NCI-H2029 treated with DMSO at 0.1 percent for 48 hours (cell line): ENCODE measurements around the gene UPK3BL2.
"Not testable (repeated sequence)": the region's sequence is repeated elsewhere in the genome, so short reads cannot be mapped to it uniquely, and the experiment has no call there.

Experiments used
- DNase-seq: peaks from one replicate; lab custom pipeline; 2025; lab: John Stamatoyannopoulos, UW

UPK3BL2 gene

DNA sequence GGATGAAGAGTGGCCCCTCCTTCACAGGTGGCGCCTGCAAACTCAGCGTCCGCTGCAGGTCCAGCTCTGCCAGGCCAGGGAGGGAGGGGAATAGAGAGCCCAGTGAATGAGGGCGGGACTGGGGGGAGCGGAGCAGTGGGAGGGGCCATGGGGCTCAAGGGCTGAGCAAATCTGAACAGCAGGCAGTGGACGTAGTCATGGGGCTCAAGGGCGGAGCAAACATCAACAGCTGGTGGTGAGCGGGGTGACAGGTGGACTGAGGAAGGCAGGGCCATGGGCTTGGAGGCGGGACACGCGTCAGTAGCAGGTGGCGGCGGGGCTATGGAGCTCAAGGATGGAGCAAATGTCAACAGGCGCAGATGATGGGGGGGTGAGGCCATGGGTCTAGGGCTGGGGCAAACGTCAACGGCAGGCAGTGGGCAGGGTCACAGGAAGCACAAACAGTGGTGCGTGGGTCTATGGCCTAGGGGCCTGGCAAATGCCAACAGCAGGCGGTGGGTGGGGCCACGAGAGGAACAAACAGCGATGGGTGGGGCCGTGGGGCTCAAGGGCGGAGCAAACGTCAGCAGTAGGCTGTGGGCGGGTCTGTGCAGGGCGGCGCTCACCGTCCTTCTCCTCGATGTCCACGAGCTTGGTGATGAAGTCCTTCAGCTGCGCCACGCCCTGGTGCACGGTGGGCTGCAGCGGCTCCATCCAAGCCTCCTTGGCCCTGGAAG, 50.1 kb downstream of the UPK3BL2 start:
- DNase-seq: not testable (repeated sequence)

DNA sequence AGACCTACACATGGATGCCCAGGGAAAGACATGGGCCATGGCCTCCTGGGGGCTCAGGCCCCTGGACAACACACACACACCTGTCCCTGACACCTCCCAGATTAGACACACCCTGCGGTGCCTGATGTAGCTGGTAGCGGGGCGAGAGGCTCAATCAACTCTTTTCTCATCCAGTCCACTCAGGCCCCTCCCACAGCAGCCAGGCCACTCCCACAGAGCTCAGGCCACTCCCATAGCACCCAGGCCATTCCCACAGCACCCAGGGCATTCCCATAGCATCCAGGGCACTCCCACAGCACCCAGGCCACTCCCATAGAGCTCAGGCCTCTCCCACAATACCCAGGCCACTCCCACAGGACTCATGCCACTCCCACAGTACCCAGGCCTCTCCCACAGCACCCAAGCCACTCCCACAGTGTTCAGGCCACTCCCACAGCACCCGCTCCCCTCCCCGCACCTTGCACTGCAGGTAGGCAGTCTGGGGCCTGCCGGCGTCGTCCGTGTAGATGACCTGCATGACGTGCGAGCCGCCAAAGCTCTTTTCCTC, 52.9 kb downstream of the UPK3BL2 start:
- not testable (repeated sequence) for DNase-seq
